HS-27A (cell line): ENCODE results near the gene CDH11.
A peak's percentile ranks its signal among the peaks of the same experiment; 100 is the strongest.

Experiments
- DNase-seq: peaks from one replicate; pipeline ENCODE4 v3.0.0-alpha.2; 2012; ENCODE audit warnings: low read depth, missing footprints

The CDH11 gene

DNA sequence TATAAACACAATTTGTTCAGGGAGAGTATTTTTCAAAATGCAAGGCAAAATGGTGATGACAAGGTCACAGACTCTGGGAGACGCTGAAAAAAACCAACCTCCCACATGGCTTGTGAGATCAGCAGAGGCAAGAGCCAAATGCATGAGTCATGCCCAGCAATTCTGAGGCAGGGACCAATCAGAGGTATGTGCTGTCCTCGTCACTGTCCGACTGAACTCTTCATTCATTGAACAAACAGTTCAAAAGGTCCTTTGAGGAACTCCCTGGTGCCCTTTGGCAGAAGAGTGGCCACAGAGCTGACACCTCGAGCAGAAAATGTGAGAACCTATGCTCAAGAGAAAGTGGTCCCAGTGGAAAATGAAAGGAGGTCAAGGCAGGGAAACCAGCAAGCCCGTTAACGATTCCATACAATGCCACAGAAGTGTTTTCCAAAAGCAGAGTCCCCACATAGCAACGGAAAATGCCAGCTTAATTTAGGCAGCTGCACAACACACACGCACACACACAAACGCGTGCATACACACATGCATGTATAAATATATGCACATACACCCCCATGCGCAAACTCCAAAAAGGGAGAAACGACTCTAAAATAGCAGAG lies 50.9 kb downstream of the CDH11 start:
- peak; percentile 82 for DNase-seq

DNA sequence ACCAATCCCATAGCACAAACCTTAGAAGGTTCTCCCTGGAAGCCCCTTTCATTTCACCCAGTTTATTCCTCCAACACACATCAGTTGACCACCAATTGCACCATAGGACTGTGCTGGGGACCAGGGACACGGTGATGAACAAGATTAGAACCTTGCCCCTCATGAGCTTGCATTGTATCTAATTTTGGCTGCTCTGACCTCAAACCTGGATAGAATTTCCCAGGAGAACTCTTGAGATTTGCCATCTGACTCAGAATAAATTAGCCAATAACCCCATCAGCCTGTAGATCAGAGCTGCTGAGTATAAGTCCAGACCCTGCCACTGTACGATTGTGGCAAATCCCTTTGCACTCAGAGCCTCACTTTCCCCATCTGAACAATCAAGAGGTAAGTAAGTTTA lies 52.1 kb downstream of the CDH11 start:
- no peak for DNase-seq

DNA sequence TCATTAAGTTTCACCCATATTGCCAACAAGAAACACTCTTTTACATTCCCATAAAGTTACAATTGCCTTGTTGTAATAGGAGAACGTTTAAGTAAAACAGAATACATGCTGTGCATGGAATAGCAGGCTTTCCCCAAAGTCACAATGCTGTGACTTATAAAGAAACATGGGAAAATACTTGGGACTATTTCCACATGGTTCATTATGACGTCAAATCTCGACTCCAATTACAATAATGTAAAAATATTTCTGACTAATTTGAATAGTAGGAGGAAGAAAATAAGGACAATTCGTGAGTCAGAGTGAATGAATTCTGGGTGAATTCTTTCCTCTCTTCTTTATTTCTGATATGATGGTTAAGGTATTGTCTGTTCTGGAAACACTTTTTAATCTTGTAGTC lies 52.8 kb downstream of the CDH11 start:
- peak; percentile 45 for DNase-seq

DNA sequence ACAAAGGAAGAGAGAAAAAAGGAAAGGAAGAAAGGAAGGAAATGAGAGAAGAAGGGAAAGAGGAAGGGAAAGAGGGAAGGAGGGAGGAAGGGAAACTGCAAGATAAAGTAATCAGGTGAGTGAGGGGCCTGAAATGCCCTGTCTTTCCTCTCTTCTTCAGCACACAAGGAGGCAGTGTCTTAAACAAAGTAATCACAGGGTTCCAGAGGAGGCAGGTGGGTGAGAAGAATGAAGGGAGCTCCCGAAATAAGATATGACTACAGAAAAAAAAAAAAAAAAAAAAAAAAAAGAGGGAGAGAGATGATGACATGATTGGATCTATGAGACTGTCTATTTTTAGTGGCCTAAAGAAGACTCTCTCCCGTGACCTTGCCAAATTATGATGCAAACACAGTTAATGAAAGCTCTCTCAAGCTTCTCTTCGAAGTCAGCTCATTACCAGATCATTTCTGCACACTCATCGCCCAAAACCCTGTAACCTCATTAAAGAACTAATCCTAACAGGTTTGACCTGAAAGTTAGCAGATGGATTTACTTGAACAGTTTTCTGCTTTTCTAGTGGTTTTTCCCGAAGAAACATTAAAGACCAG lies 53.6 kb downstream of the CDH11 start:
- DNase-seq, result no peak

DNA sequence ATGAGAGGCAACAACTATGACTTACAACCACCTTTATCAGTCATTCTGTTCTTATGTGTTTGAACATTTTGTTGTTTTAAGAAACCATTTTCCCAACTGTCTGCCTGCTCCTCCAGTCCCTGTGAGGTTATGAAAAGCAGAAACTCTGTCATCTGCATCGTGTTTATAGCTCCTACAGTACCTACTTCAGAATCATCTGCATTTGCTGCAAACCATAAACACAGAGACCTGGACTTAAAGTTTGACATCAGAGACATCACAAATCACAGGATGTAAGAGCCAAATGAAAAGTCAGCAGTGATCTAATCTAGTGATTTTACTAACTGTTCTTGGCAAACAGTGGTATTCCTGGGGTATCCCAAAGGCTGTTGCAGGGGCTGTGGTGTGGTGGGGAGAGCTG lies 55.2 kb downstream of the CDH11 start:
- no peak for DNase-seq

DNA sequence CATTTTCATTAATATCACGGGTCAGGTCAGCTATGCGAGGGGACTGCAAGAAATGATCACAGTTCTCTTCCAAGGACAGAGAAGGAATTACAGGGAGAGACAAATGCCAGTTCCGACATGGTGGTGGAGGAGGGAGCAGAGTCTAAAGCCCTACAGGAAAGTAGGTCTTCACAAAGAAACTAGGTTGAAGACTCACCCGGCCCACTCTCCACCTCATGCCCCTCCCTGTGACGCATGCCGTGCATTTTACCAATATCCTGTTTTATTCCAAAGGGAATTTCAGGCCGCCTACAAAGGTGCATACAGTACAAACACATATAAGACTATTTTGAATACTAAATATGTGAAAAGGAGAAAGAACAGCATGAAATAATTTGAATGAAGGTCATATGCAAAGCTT lies 56.8 kb downstream of the CDH11 start:
- no peak for DNase-seq

DNA sequence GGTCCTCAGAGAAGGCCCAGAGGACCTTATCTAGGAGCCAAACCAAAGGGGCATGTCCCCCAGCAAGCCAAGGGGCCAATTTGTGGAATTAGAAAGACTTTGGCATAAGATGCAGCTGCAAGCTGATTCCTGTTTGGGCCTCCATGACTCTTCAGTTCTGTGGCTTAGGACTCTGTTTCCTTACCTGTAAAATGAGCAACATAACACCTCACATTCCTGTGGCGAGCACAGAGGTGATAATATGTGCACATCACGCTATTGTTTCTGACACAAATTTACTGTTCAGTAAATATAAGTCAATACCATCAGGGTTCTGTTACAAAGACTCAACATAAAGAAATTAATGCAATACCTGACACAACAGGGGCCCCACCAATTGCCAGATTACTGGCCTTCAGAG lies 57.7 kb downstream of the CDH11 start:
- DNase-seq, result no peak

DNA sequence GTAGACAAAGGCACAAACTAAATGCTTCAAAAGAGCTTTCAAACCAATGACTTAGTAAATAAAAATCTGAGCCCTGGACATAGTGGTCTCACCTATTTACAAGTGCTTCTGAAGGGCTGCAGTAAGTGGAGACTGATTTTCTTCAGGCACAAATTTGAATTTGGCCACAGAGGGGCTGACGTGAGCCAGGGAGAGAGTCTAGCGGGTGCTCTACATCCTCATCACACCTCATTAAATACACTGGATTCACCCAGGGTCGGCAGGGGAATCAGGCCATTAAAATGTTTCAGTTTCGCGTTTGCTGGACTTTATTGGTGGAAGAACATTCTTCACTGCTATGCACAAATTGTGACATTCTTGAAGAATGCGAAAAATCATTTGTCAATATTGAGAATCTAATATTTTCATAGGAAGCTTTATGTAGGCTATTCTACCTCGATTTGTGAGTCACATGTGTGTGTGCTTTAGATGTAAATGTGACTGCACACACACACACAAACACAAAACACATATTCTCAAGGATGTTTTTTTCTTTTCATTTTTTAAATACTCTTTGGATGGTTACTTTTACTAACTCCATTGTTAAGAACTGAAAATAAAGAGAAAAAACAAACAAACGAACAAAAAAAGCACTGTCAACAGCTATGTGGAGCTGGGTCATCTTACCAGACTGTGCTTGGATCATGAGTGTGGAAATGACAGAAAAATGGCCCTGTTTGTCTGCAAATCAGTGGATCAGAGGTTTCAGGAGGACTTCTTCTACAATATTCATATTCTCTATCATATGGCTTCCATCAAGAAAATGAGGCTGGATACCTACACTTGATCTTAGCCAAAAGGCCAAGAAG lies 58.9 kb downstream of the CDH11 start:
- no peak for DNase-seq

DNA sequence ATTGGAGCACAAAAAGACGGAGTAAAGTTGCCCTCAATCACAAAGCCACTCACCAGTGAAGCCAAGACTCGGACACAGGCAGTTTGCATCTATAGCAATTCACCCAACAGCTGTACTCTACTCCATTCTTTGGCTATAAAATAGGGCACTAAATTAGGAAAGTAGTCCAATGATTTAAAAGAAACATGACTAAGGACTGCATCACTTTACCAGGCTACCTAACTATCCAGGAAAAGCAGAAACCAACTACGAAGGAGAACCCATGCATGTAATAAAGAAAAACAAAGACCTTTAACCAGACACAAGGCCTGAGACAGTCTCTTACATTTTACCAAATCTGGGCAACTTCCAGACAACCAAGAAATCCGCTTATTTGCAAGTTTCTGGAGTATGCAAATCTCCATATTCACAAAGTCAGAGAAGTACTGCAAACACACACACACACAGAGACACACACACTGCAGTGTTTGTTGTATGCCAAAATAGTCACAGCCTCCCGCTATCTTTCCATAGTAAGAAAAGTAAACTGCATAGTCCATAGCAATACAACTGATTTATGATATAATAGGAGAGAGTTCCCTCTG lies 59.8 kb downstream of the CDH11 start:
- DNase-seq, result no peak

DNA sequence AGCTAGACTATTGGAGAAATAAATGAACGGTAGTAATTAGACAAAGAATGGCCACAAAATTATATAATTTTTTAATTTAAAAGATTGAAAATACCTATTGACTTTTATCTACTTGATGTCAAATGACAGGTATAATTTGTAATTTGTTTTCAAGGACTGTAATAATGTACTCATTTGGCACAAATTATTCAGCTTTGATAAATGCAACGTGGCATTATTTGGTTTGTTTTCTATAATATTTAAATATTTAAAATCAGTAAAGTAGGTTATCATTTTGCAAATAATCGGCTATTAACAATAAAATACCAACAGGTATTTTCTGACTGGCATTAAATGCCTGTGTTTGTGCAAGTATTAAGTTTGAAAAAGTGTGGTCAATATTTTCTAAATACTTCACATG lies 60.6 kb downstream of the CDH11 start:
- DNase-seq, result no peak

DNA sequence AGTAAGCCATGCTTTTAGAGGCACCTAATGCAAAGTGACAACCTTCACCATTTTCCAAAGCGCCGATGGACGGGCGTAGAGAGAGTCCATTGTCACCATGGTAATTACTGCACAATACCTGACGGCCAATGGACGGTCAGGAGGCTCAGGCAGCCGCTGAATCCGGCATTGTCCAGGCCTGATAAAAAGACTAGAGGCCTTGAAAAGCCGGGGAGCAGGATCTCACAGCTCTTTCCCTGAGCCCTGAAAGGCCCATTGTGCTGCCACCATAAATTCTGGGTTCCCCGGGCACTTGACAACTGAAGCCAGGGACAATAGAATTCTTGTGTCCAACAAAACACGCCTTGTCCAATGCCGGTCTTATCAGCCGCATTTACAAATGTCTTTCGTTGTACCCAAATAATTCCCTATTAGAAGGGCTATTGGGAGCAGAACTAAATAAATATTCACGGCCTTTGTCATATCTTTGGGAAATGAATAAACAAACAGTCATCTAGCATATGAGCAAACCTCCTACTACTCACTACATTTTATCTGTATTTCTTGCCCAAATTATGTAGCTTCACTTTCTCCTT lies 62.4 kb downstream of the CDH11 start:
- no peak for DNase-seq

DNA sequence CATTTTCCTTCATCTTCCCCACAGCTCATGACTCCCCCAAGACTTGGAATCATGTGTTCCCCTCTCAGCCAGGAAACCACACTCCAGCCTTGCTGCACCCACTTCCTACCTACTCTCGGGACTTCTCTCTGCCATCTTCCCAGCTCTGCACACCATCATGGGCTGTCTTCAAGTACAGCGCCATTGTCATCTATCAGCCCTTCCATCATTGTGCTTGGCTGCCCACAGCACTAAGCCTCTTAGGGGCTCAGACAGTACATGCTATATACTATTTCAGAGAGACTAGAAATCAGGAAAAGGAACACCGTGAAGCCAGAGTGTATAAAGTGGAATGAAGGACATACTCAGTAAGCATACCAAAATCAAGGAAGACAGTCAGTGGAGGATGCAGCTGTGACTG lies 64.7 kb downstream of the CDH11 start:
- DNase-seq, result no peak

DNA sequence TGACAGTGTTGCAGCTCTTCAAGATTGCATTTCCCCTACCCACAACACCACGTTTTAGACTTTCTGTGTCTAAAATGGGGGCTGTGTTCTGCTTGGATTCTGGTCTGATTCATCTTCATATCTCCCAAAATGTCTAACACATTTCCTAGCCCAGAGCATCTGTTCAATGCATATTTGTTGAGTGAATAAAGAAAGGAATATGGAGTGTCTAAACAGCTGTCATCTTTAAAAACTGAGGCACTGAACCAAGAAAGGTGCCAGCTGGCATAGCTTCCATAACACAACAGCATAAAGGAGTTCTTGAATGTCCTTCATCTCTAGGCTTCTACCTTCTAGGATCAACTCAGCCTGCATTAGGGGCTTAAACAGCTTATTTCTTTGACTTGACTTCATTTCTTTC lies 67.4 kb downstream of the CDH11 start:
- DNase-seq, result no peak

DNA sequence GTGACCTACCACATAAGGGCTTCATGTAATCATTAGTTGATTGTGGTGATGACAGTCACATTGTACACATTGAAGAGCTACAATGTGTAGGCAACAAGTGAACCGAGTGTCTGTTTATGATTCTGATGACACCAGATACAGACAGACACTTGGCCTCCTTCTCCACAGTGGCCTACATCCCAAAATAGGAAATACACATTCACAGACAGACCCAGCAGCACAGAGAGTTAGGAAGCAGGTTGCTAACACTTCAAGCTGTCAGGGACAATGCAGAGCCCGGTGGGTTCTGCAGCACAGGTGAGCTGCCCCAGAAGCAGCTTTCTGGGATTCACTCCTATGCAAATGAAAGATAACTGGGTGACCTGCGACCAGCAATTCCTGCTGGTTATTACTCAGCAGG lies 72.2 kb downstream of the CDH11 start:
- no peak for DNase-seq

DNA sequence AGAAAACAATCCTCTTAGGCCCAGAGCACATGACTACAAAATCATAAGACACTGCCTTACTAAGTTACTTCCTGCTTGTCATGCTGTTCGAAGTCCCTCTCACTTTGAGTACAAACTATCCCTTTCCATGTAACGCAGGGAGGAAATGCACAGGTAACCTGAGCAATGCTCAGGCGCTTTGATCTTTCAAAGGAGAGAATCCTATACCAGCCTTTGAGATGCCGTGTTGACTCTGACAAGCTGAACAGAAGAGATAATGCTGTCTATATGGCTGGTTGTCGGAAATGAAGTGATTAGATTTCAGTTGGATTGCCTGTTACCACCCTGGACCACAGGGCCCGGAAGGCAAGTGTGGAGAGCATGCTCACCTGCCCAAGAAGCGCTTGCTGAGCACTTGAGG lies 75.9 kb downstream of the CDH11 start:
- DNase-seq, result no peak

DNA sequence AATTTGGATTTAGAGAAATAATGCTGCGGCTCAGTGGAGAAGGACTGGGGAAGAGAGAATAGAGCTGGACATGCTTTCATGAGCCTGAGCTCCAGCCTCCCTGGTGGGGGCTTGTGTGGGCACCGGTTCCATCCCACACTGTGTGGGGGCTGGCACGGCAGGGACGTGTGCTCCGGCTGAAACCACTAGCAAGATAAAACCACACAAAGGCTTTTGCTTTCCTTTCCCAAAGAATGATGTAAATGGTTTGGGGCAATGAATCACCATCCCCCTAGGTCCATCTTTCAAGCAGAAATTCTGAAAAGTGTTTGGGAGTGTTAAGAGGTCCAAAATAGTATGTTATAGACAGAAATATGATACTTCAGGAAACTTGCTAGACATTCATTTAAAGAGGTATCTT lies 77.0 kb downstream of the CDH11 start:
- no peak for DNase-seq

DNA sequence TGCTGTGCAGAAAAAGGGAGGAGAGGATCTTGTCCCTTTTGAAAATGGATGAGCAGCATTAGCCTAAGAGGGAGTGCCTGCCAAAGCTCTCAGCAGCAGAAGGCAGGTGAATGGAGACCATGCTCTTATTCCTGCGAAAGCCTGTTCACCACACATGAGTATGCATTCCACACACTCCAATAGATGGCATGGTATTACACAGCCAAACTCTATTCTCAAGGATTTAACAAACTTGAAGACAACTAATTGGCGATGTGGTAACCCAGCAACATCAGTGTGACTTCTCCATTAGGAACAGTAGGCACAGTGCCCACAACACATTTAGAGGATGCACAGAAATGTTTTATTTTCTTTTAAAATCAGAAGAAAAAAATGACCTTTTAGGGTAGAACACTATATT lies 77.8 kb downstream of the CDH11 start:
- DNase-seq, result no peak

DNA sequence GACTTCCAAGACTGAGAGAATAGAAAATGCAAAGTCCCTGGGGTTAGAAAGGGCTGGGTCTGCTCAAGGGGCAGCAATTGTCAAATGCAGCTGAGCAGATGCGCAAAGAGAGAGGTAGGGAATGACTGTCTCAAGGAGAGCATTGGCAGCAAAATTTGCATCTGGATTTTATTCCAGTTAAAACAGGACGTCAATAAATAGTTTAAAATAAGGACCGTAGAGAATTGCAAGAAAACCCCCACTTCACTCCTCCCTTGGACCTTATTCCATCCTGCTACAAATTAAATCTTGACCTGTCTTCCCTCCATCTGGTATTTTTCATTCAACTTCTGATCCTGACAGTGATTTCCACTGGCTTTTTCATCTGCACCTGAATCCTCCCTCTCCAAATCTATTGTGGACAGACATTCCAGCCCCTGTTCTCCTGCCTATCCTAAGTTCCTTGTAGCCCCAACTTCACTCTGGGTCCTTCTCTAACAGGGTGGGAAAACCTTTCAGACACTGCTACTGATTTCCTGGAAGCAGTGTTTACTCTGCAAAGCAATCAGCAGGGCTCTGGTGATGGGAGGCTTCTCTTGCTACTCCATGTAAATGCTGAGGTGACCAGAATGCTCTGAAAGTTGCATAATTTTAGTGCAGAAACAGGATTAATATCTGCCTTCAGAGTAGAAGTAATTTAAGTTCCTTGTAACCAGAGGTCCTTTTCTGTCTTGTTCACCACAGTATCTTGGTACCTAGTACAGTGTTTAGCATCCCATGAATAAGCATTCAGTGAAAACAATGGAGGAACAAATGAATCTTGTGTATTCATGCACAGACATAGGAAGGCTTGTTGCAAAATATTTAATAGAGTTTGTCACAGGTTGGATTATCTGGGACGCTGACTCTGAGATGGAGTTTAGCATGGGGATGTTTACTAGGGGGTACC lies 79.2 kb downstream of the CDH11 start:
- DNase-seq, result no peak

DNA sequence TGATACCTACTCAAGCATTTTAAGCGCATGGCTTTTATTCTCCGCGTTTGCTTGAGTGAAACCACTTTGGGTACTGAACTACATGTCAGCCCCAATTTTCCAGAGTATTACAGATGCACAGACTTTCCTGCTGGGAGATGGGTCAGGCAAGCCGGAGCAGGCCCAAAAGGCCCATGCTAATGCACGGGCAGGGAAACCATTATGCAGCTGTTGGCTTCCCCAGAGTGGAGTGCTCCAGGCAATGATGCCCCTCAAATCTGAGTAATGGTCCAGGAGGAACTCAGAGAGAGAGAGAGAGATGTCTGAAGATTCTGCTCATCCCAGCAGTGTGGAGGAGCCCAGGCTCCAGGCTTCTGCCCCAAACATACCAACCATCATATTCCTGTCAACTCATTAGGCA lies 80.2 kb downstream of the CDH11 start:
- no peak for DNase-seq

DNA sequence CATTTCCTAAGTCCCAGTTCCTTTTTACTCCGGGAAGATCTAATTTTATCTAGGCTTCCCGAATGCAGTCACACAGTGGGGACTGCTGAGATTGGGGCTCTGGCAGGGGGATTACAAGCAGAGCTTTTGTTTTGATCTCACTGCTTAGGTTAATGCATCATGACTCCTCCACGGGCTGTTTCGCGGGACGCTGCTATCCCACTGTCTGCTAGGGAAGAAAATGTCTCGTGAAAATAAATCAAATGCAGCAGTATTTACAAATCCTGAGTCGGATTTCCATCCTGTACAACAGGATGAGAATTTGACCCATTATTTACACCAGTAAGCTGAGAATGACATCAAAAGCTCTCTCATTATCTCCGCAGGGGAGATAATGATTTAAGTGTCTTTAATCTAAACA lies 83.8 kb downstream of the CDH11 start:
- no peak for DNase-seq

DNA sequence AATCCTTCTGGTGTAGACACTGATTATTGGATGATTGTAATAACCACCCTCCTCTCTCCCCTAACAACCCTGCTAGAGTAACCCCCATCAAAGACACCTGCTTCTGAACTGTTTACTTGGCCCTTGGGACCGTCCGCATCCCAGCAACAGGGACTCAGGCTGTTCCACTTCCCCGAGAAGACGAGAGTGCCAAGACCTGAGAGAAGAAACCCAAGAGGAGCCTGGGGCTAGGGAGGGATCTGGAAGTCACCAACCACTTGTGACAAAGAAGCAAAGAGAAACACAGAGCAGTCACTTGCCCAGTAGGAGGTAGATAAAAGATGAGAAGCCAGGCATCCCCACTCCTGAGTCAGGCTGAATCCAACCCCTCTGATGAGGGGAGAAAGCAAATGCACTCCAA lies 84.3 kb downstream of the CDH11 start:
- no peak for DNase-seq

DNA sequence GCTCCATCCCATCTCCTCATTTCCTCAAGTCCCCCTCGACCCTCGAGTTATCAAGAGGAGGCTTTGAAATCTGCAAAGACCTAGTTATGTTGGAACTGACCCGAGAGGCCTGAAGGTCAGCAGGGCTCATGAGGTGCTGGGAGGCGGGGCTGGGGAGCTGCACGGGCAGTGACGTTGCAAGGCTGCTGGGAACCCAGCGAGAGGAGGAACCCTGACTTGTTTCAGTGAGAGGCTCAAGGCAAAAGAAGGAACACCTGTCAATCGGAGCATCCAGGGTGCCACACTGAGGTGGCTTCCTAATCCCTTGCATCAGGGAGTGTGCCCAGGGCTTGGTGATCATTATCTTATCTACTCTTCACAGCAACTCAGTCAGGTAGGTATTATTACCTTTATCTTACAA lies 86.9 kb downstream of the CDH11 start:
- no peak for DNase-seq
